GM21447 (cell line): ENCODE data around the gene MAST2.
"Not testable (repeated sequence)": the region's sequence is repeated elsewhere in the genome, so short reads cannot be mapped to it uniquely, and the experiment has no call there.

Source experiments
- ATAC-seq: cut with Tn5 transposase; IDR thresholded peaks from one replicate; pipeline ENCODE4 v1.9.1; 2021; ENCODE audit not compliant: unreplicated experiment

The MAST2 gene

GRCh38 chr1:45930258-45931150 lies 127.1 kb downstream of the MAST2 start:
- ATAC-seq, result no peak

GRCh38 chr1:45932205-45932604 lies 128.8 kb downstream of the MAST2 start:
- ATAC-seq, result not testable (repeated sequence)

- ATAC-seq, result no peak
Measured at GRCh38 chr1:45934947-45935346, 131.5 kb downstream of the MAST2 start.

GRCh38 chr1:45938029-45938428 lies 134.6 kb downstream of the MAST2 start:
- ATAC-seq, result no peak

GRCh38 chr1:45942411-45942810 lies 139.0 kb downstream of the MAST2 start:
- ATAC-seq, result no peak

GRCh38 chr1:45943185-45943584 lies 139.8 kb downstream of the MAST2 start:
- ATAC-seq, result no peak

GRCh38 chr1:45945426-45945825 lies 142.0 kb downstream of the MAST2 start:
- ATAC-seq, result no peak

- ATAC-seq, result not testable (repeated sequence)
Measured at GRCh38 chr1:45949462-45949861, 146.1 kb downstream of the MAST2 start.

- ATAC-seq, result no peak
Measured at GRCh38 chr1:45952072-45952471, 148.7 kb downstream of the MAST2 start.

GRCh38 chr1:45953934-45954847 lies 150.8 kb downstream of the MAST2 start:
- ATAC-seq, result no peak

GRCh38 chr1:45957684-45958083 lies 154.3 kb downstream of the MAST2 start:
- ATAC-seq, result no peak

GRCh38 chr1:45958317-45958716 lies 154.9 kb downstream of the MAST2 start:
- no peak for ATAC-seq

GRCh38 chr1:45960930-45961715 lies 157.7 kb downstream of the MAST2 start:
- ATAC-seq, result no peak

- not testable (repeated sequence) for ATAC-seq
Measured at GRCh38 chr1:45961936-45962335, 158.5 kb downstream of the MAST2 start.

- ATAC-seq, result no peak
Measured at GRCh38 chr1:45968941-45969666, 165.7 kb downstream of the MAST2 start.

- ATAC-seq, result no peak
Measured at GRCh38 chr1:45969866-45970265, 166.5 kb downstream of the MAST2 start.

GRCh38 chr1:45971335-45971734 lies 167.9 kb downstream of the MAST2 start:
- ATAC-seq, result no peak

- no peak for ATAC-seq
Measured at GRCh38 chr1:45971922-45972531, 168.6 kb downstream of the MAST2 start.

GRCh38 chr1:45972621-45973020 lies 169.2 kb downstream of the MAST2 start:
- ATAC-seq, result no peak

GRCh38 chr1:45973121-45973520 lies 169.7 kb downstream of the MAST2 start:
- no peak for ATAC-seq
